Mesendoderm (in vitro differentiated cells): ENCODE data around the gene AGBL2.

ENCODE experiments used
- DNase-seq: peaks from one replicate; pipeline ENCODE4 v3.0.0; 2013
- H2AK5ac ChIP-seq: 2 replicates; pipeline ENCODE4 v1.6.1; 2013; ENCODE audit warnings: low read length, inconsistent platforms
- H2BK120ac ChIP-seq: 2 replicates; pipeline ENCODE4 v1.6.1; 2013; ENCODE audit warnings: low read depth, mild to moderate bottlenecking, low read length, moderate library complexity, mixed read lengths
- H2BK15ac ChIP-seq: replicated peaks from 2 replicates; pipeline ENCODE4 v1.6.1; 2013; ENCODE audit warnings: low read depth, mild to moderate bottlenecking, moderate library complexity
- H2BK5ac ChIP-seq: 2 replicates; pipeline ENCODE4 v1.6.1; 2013; ENCODE audit warnings: low read length, inconsistent platforms
- H3K18ac ChIP-seq: 2 replicates; pipeline ENCODE4 v1.6.1; 2013; ENCODE audit warnings: mild to moderate bottlenecking, low read length, mixed read lengths
- H3K23ac ChIP-seq: one replicate; pipeline ENCODE4 v1.6.1; 2013; ENCODE audit warnings: low read length
- H3K27ac ChIP-seq: 2 replicates; pipeline ENCODE4 v1.5.1; 2013; ENCODE audit warnings: low read depth, mild to moderate bottlenecking, inconsistent platforms, low read length, moderate library complexity
- H3K27me3 ChIP-seq: 2 replicates; pipeline ENCODE4 v1.6.1; 2013; ENCODE audit warnings: low read length, control low read depth, mild to moderate bottlenecking, inconsistent platforms; ENCODE audit not compliant: insufficient read depth, poor library complexity
- H3K36me3 ChIP-seq: 2 replicates; pipeline ENCODE4 v1.6.1; 2013; ENCODE audit warnings: low read length, inconsistent platforms; ENCODE audit not compliant: control insufficient read depth, insufficient read depth
- H3K4ac ChIP-seq: one replicate; pipeline ENCODE4 v1.6.1; 2013; ENCODE audit warnings: low read depth, mild to moderate bottlenecking, low read length, moderate library complexity
- H3K4me1 ChIP-seq: 2 replicates; pipeline ENCODE4 v1.6.1; 2013; ENCODE audit warnings: low read depth, low read length, inconsistent platforms; ENCODE audit not compliant: control insufficient read depth
- H3K4me2 ChIP-seq: 2 replicates; pipeline ENCODE4 v1.6.1; 2013; ENCODE audit warnings: low read length
- H3K4me3 ChIP-seq: 2 replicates; pipeline ENCODE4 v1.5.1; 2013; ENCODE audit warnings: mild to moderate bottlenecking, low read length
- H3K56ac ChIP-seq: one replicate; pipeline ENCODE4 v1.6.1; 2013; ENCODE audit warnings: low read length
- H3K79me1 ChIP-seq: 2 replicates; pipeline ENCODE4 v1.6.1; 2013; ENCODE audit warnings: low read length, inconsistent platforms
- H3K79me2 ChIP-seq: 2 replicates; pipeline ENCODE4 v1.6.1; 2013; ENCODE audit warnings: mild to moderate bottlenecking, low read length; ENCODE audit not compliant: control insufficient read depth, insufficient read depth
- H3K9ac ChIP-seq: 2 replicates; pipeline ENCODE4 v1.6.1; 2013; ENCODE audit warnings: low read length, inconsistent platforms
- H4K5ac ChIP-seq: one replicate; pipeline ENCODE4 v1.6.1; 2013; ENCODE audit warnings: low read length
- H4K8ac ChIP-seq: one replicate; pipeline ENCODE4 v1.6.1; 2013; ENCODE audit warnings: low read depth, mild to moderate bottlenecking, control low read depth, low read length, moderate library complexity
- WGBS: extraction: QIAGEN DNeasy Blood & Tissue Kit; methylation state at CpG from one replicate; pipeline ENCODE4 v1.1.7; 2013; ENCODE audit warnings: low lambda C conversion rate, missing lambda C conversion rate; ENCODE audit not compliant: insufficient coverage; ENCODE audit errors: extremely low coverage; 5-methylcytosine and 5-hydroxymethylcytosine counted together

The AGBL2 gene

DNA sequence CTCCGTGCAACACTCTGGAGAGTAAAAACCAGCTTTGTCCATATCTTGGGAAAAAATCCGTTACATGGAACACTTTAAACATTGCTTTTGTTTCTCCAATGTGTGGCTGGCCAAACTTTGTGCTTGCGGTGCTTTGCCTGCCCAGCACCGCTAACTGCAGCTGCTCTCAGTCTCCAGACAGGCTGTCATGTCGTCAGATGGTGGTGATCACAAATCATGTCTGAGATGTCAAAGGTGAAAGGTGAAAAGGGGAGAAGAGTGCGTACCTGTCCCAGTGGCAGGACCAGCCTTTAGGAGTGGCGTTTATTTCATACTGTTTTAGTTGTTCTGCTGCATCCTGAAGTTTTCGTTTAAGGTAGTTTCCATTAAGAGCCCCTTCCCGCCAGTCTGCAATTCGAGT lies 17.1 kb upstream of the AGBL2 start:
- Histone ChIP-seq H4K8ac (no peak overlapping the region), H2AK5ac (no peak overlapping the region), H3K79me2 (no peaks in the 10 kb centered on the region), H2BK15ac (no peak overlapping the region), H3K4ac (no peak overlapping the region), H3K23ac (no peak overlapping the region), H4K5ac (no peak overlapping the region), H3K4me2 (no peak overlapping the region), H3K27ac (no peak overlapping the region), H3K36me3 (peaks cover 17% of the 10 kb centered on the region), H2BK120ac (no peak overlapping the region), H3K4me1 (no peaks in the 10 kb centered on the region), H3K27me3 (no peaks in the 10 kb centered on the region), H3K79me1 (peaks cover 3% of the 10 kb centered on the region), H3K4me3 (no peak overlapping the region), H2BK5ac (no peak overlapping the region), H3K9ac (no peak overlapping the region), H3K56ac (no peak overlapping the region), H3K18ac (no peak overlapping the region)
- DNase-seq = no peak
- no CpG with 5 or more reads among the region's 10 CpGs for WGBS

DNA sequence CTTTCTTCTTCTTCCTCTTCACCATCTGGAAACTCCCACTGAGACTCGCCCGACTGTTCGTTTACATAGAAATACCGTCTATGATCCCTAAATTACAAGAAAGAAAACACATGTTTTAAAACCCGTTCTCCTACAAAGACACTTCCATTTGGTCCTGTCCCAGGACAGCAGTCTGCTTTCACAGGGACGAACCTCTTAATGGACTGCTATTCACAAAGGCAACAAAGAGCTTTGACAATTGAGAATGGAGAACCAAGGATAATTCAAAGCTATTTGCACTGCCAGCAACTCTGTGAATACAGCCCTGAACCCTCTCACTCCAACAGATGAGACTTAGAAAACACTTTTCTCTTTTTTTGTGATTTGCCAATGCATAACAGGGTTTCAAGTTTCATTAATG lies 16.3 kb upstream of the AGBL2 start:
- H3K56ac ChIP-seq = no peak overlapping the region
- no peak overlapping the region for H4K5ac ChIP-seq
- H3K4me3 ChIP-seq = no peak overlapping the region
- peaks cover 17% of the 10 kb centered on the region for H3K36me3 ChIP-seq
- H3K27me3 ChIP-seq = no peaks in the 10 kb centered on the region
- H4K8ac ChIP-seq = no peak overlapping the region
- H2BK5ac ChIP-seq = no peak overlapping the region
- no peak overlapping the region for H3K18ac ChIP-seq
- no peak overlapping the region for H3K27ac ChIP-seq
- H3K4me1 ChIP-seq = no peaks in the 10 kb centered on the region
- DNase-seq = no peak
- H3K9ac ChIP-seq = no peak overlapping the region
- H3K23ac ChIP-seq = no peak overlapping the region
- no peak overlapping the region for H2BK120ac ChIP-seq
- H3K4ac ChIP-seq = no peak overlapping the region
- H2AK5ac ChIP-seq = no peak overlapping the region
- no CpG with 5 or more reads among the region's 6 CpGs for WGBS
- H3K79me2 ChIP-seq = no peaks in the 10 kb centered on the region
- H3K4me2 ChIP-seq = no peak overlapping the region
- no peak overlapping the region for H2BK15ac ChIP-seq
- peaks cover 3% of the 10 kb centered on the region for H3K79me1 ChIP-seq

DNA sequence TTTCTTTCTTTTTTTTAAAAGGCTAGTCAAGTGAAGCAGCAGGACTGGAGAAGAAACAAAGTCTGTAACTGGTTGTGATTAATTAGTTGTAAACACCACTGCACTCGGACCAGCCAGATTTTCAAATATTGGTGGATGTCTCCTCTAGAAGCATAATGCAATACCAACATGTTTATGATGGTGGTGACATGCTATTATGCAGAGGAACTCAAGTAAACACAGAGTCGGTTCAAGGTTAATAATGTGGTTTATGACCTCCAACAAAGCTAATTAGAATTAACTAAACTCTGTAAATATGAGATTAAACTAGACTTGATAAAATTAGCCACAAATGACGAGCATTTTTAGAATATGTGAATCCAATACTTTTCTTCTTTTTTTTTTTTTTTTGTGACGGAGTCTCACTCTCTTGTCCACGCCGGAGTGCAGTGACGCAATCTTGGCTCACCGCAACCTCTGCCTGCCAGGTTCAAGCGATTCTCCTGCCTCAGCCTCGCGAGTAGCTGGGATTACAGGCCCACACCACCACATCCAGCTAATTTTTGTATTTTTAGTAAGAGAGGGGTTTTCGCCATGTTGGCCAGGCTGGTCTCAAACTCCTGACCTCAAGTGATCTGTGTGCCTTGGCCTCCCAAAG lies 11.8 kb upstream of the AGBL2 start:
- Histone ChIP-seq H3K27me3 (no peaks in the 10 kb centered on the region), H3K79me1 (no peaks in the 10 kb centered on the region), H3K18ac (no peak overlapping the region), H2BK15ac (no peak overlapping the region), H3K4ac (no peak overlapping the region), H3K79me2 (no peaks in the 10 kb centered on the region), H2AK5ac (no peak overlapping the region), H2BK5ac (no peak overlapping the region), H3K9ac (no peak overlapping the region), H3K23ac (no peak overlapping the region), H3K56ac (no peak overlapping the region), H3K4me1 (no peaks in the 10 kb centered on the region), H3K4me2 (no peak overlapping the region), H4K5ac (no peak overlapping the region), H3K4me3 (no peak overlapping the region), H2BK120ac (no peak overlapping the region), H3K36me3 (peaks cover 24% of the 10 kb centered on the region), H3K27ac (no peak overlapping the region), H4K8ac (no peak overlapping the region)
- DNase-seq = no peak
- no CpG with 5 or more reads among the region's 12 CpGs for WGBS

DNA sequence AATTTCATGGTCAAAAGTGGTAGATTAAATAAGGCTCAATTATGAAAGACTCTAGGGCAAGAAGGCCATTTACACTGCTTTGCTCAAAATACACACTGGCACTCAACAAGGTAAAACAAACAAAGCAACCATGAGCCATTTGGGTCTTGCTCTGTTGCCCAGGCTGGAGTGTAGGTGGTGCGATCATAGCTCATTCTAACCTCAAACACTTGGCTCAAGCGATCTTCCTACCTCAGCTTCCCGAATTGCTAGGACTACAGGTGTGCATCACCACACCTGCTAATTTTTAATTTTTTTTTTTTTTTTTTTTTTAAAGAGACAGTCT lies 10.9 kb upstream of the AGBL2 start:
- no CpG with 5 or more reads among the region's 3 CpGs for WGBS

DNA sequence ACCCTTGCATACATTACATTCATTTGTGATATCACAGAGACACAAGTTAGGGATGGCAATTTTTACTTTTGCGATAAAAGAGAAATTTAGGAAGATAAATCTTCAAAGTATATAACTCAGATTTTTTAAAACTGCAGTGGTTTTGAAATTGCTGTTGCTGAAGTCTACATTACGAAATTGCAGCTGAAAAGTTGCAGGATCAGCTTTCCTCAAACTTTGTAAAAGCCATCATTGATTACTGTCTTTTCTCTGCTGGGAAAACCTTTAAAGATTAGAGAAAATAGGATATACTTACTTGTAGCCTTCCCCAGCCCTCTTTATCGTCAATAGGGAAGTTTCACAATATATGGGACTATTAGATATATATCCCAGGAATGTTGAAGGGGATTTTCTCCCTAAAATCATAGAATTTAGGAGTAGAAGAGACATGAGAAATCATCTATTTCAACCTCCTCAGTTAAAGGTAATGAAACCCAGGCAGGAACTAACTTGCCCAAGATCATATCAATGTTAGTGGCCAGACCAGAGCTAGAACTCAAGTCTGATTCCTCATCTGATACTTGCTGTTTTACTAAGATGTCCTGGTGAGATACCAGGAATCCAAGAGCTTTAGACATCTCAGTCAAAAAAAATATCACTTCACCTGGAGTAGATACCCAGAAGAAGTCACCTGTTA lies 10.4 kb upstream of the AGBL2 start:
- H3K4me2 ChIP-seq = no peak overlapping the region
- H2AK5ac ChIP-seq = no peak overlapping the region
- no peaks in the 10 kb centered on the region for H3K27me3 ChIP-seq
- no peak overlapping the region for H3K27ac ChIP-seq
- no peak overlapping the region for H3K23ac ChIP-seq
- no peaks in the 10 kb centered on the region for H3K4me1 ChIP-seq
- H2BK120ac ChIP-seq = no peak overlapping the region
- H3K36me3 ChIP-seq = peaks cover 18% of the 10 kb centered on the region
- DNase-seq = no peak
- no peak overlapping the region for H3K56ac ChIP-seq
- no CpG with 5 or more reads among the region's 3 CpGs for WGBS
- no peak overlapping the region for H4K5ac ChIP-seq
- no peak overlapping the region for H4K8ac ChIP-seq
- H2BK15ac ChIP-seq = no peak overlapping the region
- H3K18ac ChIP-seq = no peak overlapping the region
- no peak overlapping the region for H3K9ac ChIP-seq
- H3K4me3 ChIP-seq = no peak overlapping the region
- no peaks in the 10 kb centered on the region for H3K79me2 ChIP-seq
- H2BK5ac ChIP-seq = no peak overlapping the region
- H3K79me1 ChIP-seq = no peaks in the 10 kb centered on the region
- no peak overlapping the region for H3K4ac ChIP-seq

More for the DNA sequence above, 10.9 kb upstream of the AGBL2 start:
- H4K8ac ChIP-seq = no peak overlapping the region
- no peaks in the 10 kb centered on the region for H3K79me1 ChIP-seq
- no peak overlapping the region for H2AK5ac ChIP-seq
- H2BK15ac ChIP-seq = no peak overlapping the region
- no peak overlapping the region for H3K4me3 ChIP-seq
- no peak overlapping the region for H3K56ac ChIP-seq
- no peak overlapping the region for H4K5ac ChIP-seq
- H2BK120ac ChIP-seq = no peak overlapping the region
- no peak overlapping the region for H3K27ac ChIP-seq
- H3K36me3 ChIP-seq = peaks cover 18% of the 10 kb centered on the region
- no peaks in the 10 kb centered on the region for H3K27me3 ChIP-seq
- H3K79me2 ChIP-seq = no peaks in the 10 kb centered on the region
- H3K9ac ChIP-seq = no peak overlapping the region
- no peak overlapping the region for H3K4ac ChIP-seq
- no peak overlapping the region for H3K23ac ChIP-seq
- H2BK5ac ChIP-seq = no peak overlapping the region
- no peak overlapping the region for H3K18ac ChIP-seq
- H3K4me1 ChIP-seq = no peaks in the 10 kb centered on the region
- DNase-seq = no peak
- H3K4me2 ChIP-seq = no peak overlapping the region
